ENCODE data around the gene TPMT. TPM values are rescaled to one million over a fixed set of nuclear protein-coding genes. Genes with fewer than 3 reads are reported as not detected.

Gene TPMT
- polyA plus RNA-seq, 2 of the 4 experiments (the other 2 are of a cell fraction) = 11.2 to 16.5 TPM

DNA sequence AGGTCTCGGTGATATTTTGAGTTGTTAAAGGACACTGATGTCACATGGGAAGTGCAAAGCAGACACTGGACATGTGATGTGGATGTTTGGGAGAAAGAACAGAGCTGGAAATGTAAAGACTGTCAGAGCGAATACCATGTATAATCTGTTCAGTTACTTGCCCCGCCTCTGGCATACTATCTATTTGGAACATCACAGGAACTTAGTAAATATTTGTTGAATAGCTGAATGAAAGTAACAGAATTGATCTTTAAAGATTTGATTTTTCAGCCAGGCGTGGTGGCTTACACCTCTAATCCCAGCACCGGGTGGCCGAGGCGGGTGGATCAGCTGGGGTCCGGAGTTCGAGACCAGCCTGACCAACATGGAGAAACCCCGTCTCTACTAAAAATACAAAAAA lies 18.6 kb downstream of the TPMT start:
- DNase-seq (ENCODE audit: low read depth in 1 of 2, low spot score in 1 of 2) = no peak
- Histone ChIP-seq H3K4me3 (no peak overlapping the region), H3K4me2 (no peak overlapping the region), H3K27ac (no peak overlapping the region), H3K4me1 (no peaks in the 10 kb centered on the region), H3K9me3 (no peaks in the 10 kb centered on the region)
- WGBS (ENCODE audit: missing lambda C conversion rate) = 94% methylated on average over 10 of the region's 10 CpGs
- FAIRE-seq = no peak
- ChIA-PET POLR2A (no interaction called here), CTCF (interaction anchor here (0.7 kb wide), 1 partner anchor 44 kb away, joined by 6 read pairs; no protein-coding TSS in a partner anchor)
- no peak for ATAC-seq
- TF ChIP-seq EP300 (IDR thresholded peaks at IDR 0.05) = no peak
- TF ChIP-seq, protein P1, sequence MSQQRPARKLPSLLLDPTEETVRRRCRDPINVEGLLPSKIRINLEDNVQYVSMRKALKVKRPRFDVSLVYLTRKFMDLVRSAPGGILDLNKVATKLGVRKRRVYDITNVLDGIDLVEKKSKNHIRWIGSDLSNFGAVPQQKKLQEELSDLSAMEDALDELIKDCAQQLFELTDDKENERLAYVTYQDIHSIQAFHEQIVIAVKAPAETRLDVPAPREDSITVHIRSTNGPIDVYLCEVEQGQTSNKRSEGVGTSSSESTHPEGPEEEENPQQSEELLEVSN (IDR thresholded peaks at IDR 0.05; ENCODE audit: borderline replicate concordance, low read depth) = no peak
- no peak for TF ChIP-seq POLR2A (IDR thresholded peaks at IDR 0.05; ENCODE audit: low read length)

DNA sequence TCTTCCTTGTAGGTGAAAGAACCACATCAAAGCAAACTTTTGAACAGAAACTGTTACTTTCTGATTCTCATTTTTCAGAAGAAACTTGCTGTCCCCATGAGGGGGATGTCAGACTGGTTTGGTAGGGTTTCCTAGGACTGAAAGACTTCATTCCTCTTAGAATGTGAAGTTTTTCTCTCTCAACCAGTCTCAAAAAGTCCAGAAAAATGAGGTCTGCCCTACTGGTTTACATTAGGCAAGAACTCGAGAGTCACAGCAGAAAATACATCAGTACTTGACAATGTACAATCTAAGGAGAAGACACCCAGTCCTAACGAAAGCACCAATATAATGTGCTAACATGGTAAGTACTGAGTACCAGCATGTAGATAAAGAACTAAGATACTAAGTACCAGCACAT lies 19.7 kb downstream of the TPMT start:
- no peak overlapping the region for H3K4me3 ChIP-seq
- ATAC-seq (no peak), FAIRE-seq (no peak), DNase-seq (ENCODE audit: low read depth in 1 of 2, low spot score in 1 of 2) (no peak)
- 93% methylated on average over 2 of the region's 2 CpGs for WGBS (ENCODE audit: missing lambda C conversion rate)
- TF ChIP-seq ZNF302 (CRISPR knock-in tag; IDR thresholded peaks at IDR 0.05) (no peak), PHF8 (IDR thresholded peaks at IDR 0.05; ENCODE audit: borderline replicate concordance, low read depth) (no peak), HEYL (CRISPR knock-in tag; IDR thresholded peaks at IDR 0.05) (no peak), KDM5A (IDR thresholded peaks at IDR 0.05) (no peak), MAZ (IDR thresholded peaks at IDR 0.05; ENCODE audit: borderline replicate concordance, low read depth, low read length) (no peak), SMC3 (IDR thresholded peaks at IDR 0.05) (no peak), RFX5 (IDR thresholded peaks at IDR 0.05) (no peak), CBX8 (IDR thresholded peaks at IDR 0.05) (no peak)
- TF ChIP-seq, protein P2, sequence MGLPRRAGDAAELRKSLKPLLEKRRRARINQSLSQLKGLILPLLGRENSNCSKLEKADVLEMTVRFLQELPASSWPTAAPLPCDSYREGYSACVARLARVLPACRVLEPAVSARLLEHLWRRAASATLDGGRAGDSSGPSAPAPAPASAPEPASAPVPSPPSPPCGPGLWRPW (IDR thresholded peaks at IDR 0.05) = no peak
- TF ChIP-seq, protein P3, sequence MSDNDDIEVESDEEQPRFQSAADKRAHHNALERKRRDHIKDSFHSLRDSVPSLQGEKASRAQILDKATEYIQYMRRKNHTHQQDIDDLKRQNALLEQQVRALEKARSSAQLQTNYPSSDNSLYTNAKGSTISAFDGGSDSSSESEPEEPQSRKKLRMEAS (IDR thresholded peaks at IDR 0.05) = no peak
- ChIA-PET CTCF (interaction anchor here (1.6 kb wide), 1 partner anchor 12 kb away, joined by 6 read pairs; no protein-coding TSS in a partner anchor), POLR2A (no interaction called here)
- no peaks in the 10 kb centered on the region for H3K4me1 ChIP-seq
- H3K4me2 ChIP-seq = no peak overlapping the region
- H3K9me3 ChIP-seq = no peaks in the 10 kb centered on the region
- H3K27ac ChIP-seq = no peak overlapping the region

DNA sequence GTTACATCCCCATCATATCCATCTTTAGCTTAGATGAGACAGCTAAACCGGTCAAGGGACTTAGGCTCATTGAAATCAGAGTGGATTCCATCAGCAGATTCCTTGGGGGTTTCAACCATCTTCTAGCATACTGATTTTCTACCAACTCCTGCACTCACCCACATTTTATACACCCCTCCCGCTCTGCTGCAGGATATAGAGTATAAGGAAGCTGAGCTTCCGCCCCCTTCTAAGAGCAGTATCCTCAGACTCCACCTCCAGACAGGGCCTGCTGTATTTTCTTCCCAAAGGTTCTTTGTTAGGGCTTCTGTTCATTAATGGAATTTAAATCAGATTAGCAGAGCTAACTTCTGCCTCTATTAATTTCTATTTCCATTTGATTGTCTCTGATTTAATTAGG lies 22.5 kb downstream of the TPMT start:
- Histone ChIP-seq H3K27ac (no peak overlapping the region), H3K4me1 (no peaks in the 10 kb centered on the region), H3K4me2 (no peak overlapping the region), H3K4me3 (no peak overlapping the region), H3K9me3 (no peaks in the 10 kb centered on the region)
- no peak for DNase-seq (ENCODE audit: low read depth in 1 of 2, low spot score in 1 of 2)
- no peak for ATAC-seq
- TF ChIP-seq ZSCAN20 (CRISPR knock-in tag; IDR thresholded peaks at IDR 0.05) = no peak
- TF ChIP-seq, protein P4, sequence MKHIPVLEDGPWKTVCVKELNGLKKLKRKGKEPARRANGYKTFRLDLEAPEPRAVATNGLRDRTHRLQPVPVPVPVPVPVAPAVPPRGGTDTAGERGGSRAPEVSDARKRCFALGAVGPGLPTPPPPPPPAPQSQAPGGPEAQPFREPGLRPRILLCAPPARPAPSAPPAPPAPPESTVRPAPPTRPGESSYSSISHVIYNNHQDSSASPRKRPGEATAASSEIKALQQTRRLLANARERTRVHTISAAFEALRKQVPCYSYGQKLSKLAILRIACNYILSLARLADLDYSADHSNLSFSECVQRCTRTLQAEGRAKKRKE (CRISPR knock-in tag; IDR thresholded peaks at IDR 0.05; ENCODE audit: low read depth) = no peak
- no peak for TF ChIP-seq POLR2A (IDR thresholded peaks at IDR 0.05; ENCODE audit: low read length)
- no peak for TF ChIP-seq HOXB5 (CRISPR knock-in tag; IDR thresholded peaks at IDR 0.05)
- no peak for TF ChIP-seq BCL3 (IDR thresholded peaks at IDR 0.05)
- WGBS (ENCODE audit: missing lambda C conversion rate) = 97% methylated on average over 3 of the region's 3 CpGs
- FAIRE-seq = no peak
- CTCF ChIA-PET = no interaction called here
- POLR2A ChIA-PET = no interaction called here

GRCh38 chr6:18126121-18126520 lies 28.8 kb downstream of the TPMT start:
- ChIA-PET POLR2A (no interaction called here), CTCF (no interaction called here)
- TF ChIP-seq MAZ (IDR thresholded peaks at IDR 0.05; ENCODE audit: borderline replicate concordance, low read depth, low read length) (no peak), HEYL (CRISPR knock-in tag; IDR thresholded peaks at IDR 0.05) (no peak), RARB (CRISPR knock-in tag; IDR thresholded peaks at IDR 0.05) (no peak), EHMT2 (IDR thresholded peaks at IDR 0.05; ENCODE audit: low read depth) (no peak), SMC3 (IDR thresholded peaks at IDR 0.05) (no peak), ZSCAN20 (CRISPR knock-in tag; IDR thresholded peaks at IDR 0.05) (no peak), PHF8 (IDR thresholded peaks at IDR 0.05; ENCODE audit: borderline replicate concordance, low read depth) (no peak)
- TF ChIP-seq, protein P4 (CRISPR knock-in tag; IDR thresholded peaks at IDR 0.05; ENCODE audit: low read depth) = no peak
- Histone ChIP-seq H3K4me1 (0 out of 3 replicates have a peak, but pooled peaks cover 3% of the 10 kb centered on the region), H3K27ac (no peak overlapping the region), H3K4me2 (no peak overlapping the region), H3K4me3 (no peak overlapping the region), H3K9me3 (peaks cover 5% of the 10 kb centered on the region; the same call in 1 of the 3 replicates)
- no peak for DNase-seq (ENCODE audit: low read depth in 1 of 2, low spot score in 1 of 2)
- no peak for ATAC-seq
- no peak for FAIRE-seq
- 64% methylated on average over 5 of the region's 5 CpGs for WGBS (ENCODE audit: missing lambda C conversion rate)

All from A549 (cell line).